Measurements from ENCODE around the gene EMP3. TPM values are rescaled to one million over a fixed set of nuclear protein-coding genes. Genes with fewer than 3 reads are reported as not detected.

The EMP3 gene
- total RNA-seq, 1 donor from 2014 or later: 1.2 TPM

GRCh38 chr19:48342841-48343540 is 17.6 kb downstream of the EMP3 start:
- no peak overlapping the region for H3K27ac Mint-ChIP-seq
- Histone ChIP-seq H2AFZ (replicated peaks) (no peak overlapping the region), H3K4me1 (no peaks in the 10 kb centered on the region), H4K20me1 (ENCODE audit: low read depth) (no peaks in the 10 kb centered on the region), H3K4me2 (no peak overlapping the region), H3K4me3 (no peak overlapping the region), H3K36me3 (no peaks in the 10 kb centered on the region), H3K79me2 (ENCODE audit: low read depth) (no peaks in the 10 kb centered on the region), H3F3A (ENCODE audit: low read depth) (no peaks in the 10 kb centered on the region), H3K9me3 (ENCODE audit: low read depth) (no peaks in the 10 kb centered on the region), H3K27ac (no peak overlapping the region), H3K27me3 (no peaks in the 10 kb centered on the region), H3K9ac (no peak overlapping the region)
- TF ChIP-seq EZH2phosphoT487 (IDR thresholded peaks at IDR 0.05): no peak
- TF ChIP-seq, protein P1, sequence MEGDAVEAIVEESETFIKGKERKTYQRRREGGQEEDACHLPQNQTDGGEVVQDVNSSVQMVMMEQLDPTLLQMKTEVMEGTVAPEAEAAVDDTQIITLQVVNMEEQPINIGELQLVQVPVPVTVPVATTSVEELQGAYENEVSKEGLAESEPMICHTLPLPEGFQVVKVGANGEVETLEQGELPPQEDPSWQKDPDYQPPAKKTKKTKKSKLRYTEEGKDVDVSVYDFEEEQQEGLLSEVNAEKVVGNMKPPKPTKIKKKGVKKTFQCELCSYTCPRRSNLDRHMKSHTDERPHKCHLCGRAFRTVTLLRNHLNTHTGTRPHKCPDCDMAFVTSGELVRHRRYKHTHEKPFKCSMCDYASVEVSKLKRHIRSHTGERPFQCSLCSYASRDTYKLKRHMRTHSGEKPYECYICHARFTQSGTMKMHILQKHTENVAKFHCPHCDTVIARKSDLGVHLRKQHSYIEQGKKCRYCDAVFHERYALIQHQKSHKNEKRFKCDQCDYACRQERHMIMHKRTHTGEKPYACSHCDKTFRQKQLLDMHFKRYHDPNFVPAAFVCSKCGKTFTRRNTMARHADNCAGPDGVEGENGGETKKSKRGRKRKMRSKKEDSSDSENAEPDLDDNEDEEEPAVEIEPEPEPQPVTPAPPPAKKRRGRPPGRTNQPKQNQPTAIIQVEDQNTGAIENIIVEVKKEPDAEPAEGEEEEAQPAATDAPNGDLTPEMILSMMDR (IDR thresholded peaks at IDR 0.05): no peak
- TF ChIP-seq EZH2 (IDR thresholded peaks at IDR 0.05): no peak
- H3K4me3 Mint-ChIP-seq: no peak overlapping the region
- H3K27me3 Mint-ChIP-seq (ENCODE audit: insufficient read depth, low read depth): peaks cover 16% of the 10 kb centered on the region
- H3K4me1 Mint-ChIP-seq: peaks cover 11% of the 10 kb centered on the region
- no peaks in the 10 kb centered on the region for H3K36me3 Mint-ChIP-seq
- no peak for DNase-seq (ENCODE audit: low spot score)
- no peaks in the 10 kb centered on the region for H3K9me3 Mint-ChIP-seq

- Histone ChIP-seq H3K27me3 (no peaks in the 10 kb centered on the region), H3K27ac (no peak overlapping the region), H2AFZ (replicated peaks) (no peak overlapping the region), H3K4me1 (no peaks in the 10 kb centered on the region), H3K9me3 (ENCODE audit: low read depth) (no peaks in the 10 kb centered on the region), H4K20me1 (ENCODE audit: low read depth) (no peaks in the 10 kb centered on the region), H3K36me3 (no peaks in the 10 kb centered on the region), H3F3A (ENCODE audit: low read depth) (no peaks in the 10 kb centered on the region), H3K4me2 (no peak overlapping the region), H3K9ac (no peak overlapping the region), H3K79me2 (ENCODE audit: low read depth) (no peaks in the 10 kb centered on the region), H3K4me3 (no peak overlapping the region)
- TF ChIP-seq, protein P1 (IDR thresholded peaks at IDR 0.05): no peak
- no peak for TF ChIP-seq EZH2phosphoT487 (IDR thresholded peaks at IDR 0.05)
- no peak for TF ChIP-seq EZH2 (IDR thresholded peaks at IDR 0.05)
- DNase-seq (ENCODE audit: low spot score): no peak
- Mint-ChIP-seq H3K36me3 (no peaks in the 10 kb centered on the region), H3K4me1 (peaks cover 8% of the 10 kb centered on the region), H3K4me3 (no peak overlapping the region), H3K27me3 (ENCODE audit: insufficient read depth, low read depth) (peaks cover 14% of the 10 kb centered on the region), H3K27ac (no peak overlapping the region), H3K9me3 (no peaks in the 10 kb centered on the region)
Measured at GRCh38 chr19:48344892-48345291, 19.5 kb downstream of the EMP3 start.

DNA sequence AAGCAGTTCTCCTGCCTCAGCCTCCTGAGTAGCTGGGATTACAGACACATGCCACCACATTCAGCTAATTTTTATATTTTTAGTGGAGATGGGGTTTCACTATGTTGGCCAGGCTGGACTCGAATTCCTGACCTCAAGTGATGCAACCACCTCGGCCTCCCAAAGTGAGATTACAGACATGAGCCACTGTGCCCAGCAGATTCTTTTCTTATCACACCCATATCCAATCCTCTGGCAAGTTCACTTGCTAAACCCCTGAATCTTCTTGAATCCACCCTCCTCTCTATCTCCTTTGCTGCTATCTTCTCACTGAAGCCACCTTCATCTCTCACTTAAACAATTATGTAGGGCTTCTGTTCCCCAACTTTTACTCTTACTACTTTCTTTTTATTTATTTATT is 20.8 kb downstream of the EMP3 start:
- Histone ChIP-seq H3K27ac (no peak overlapping the region), H2AFZ (replicated peaks) (no peak overlapping the region), H4K20me1 (ENCODE audit: low read depth) (no peaks in the 10 kb centered on the region), H3K4me2 (no peak overlapping the region), H3K9ac (no peak overlapping the region), H3K36me3 (no peaks in the 10 kb centered on the region), H3K4me1 (no peaks in the 10 kb centered on the region), H3K9me3 (ENCODE audit: low read depth) (no peaks in the 10 kb centered on the region), H3K4me3 (no peak overlapping the region), H3K27me3 (no peaks in the 10 kb centered on the region), H3K79me2 (ENCODE audit: low read depth) (no peaks in the 10 kb centered on the region), H3F3A (ENCODE audit: low read depth) (no peaks in the 10 kb centered on the region)
- TF ChIP-seq EZH2 (IDR thresholded peaks at IDR 0.05): no peak
- TF ChIP-seq, protein P1 (IDR thresholded peaks at IDR 0.05): no peak
- no peak for TF ChIP-seq EZH2phosphoT487 (IDR thresholded peaks at IDR 0.05)
- peaks cover 7% of the 10 kb centered on the region for H3K4me1 Mint-ChIP-seq
- H3K36me3 Mint-ChIP-seq: no peaks in the 10 kb centered on the region
- H3K9me3 Mint-ChIP-seq: no peaks in the 10 kb centered on the region
- H3K4me3 Mint-ChIP-seq: no peak overlapping the region
- H3K27me3 Mint-ChIP-seq (ENCODE audit: insufficient read depth, low read depth): peaks cover 17% of the 10 kb centered on the region
- no peak overlapping the region for H3K27ac Mint-ChIP-seq
- no peak for DNase-seq (ENCODE audit: low spot score)
